ENCODE data around the gene CERS5.

CERS5 gene

GRCh38 chr12:50081096-50081808, 85.9 kb downstream of the CERS5 start:
- H3K4me3 ChIP-seq (ENCODE audit: low read depth in 1 of 2, low read length in 1 of 2): no peak overlapping the region
- TF ChIP-seq CTCF (IDR thresholded peaks at IDR 0.05): no peak
- no peak overlapping the region for H3K27ac ChIP-seq
- no peaks in the 10 kb centered on the region for H3K36me3 ChIP-seq
- H3K4me1 ChIP-seq (ENCODE audit: control insufficient read depth in 1 of 2, insufficient read depth in 1 of 2, low read depth in 1 of 2, low read length in 1 of 2): peaks cover 13 to 14% of the 10 kb centered on the region in 2 experiments
- H3K9me3 ChIP-seq: no peaks in the 10 kb centered on the region
- H3K27me3 ChIP-seq: peaks cover 26% of the 10 kb centered on the region

GRCh38 chr12:50079771-50080170, 87.4 kb downstream of the CERS5 start:
- no peak overlapping the region for H3K4me3 ChIP-seq (ENCODE audit: low read depth in 1 of 2, low read length in 1 of 2)
- H3K4me1 ChIP-seq (ENCODE audit: control insufficient read depth in 1 of 2, insufficient read depth in 1 of 2, low read depth in 1 of 2, low read length in 1 of 2): peaks cover 5% of the 10 kb centered on the region in 2 experiments
- no peak overlapping the region for H3K27ac ChIP-seq
- no peak for TF ChIP-seq CTCF (IDR thresholded peaks at IDR 0.05)
- H3K9me3 ChIP-seq: no peaks in the 10 kb centered on the region
- peaks cover 26% of the 10 kb centered on the region for H3K27me3 ChIP-seq
- no peaks in the 10 kb centered on the region for H3K36me3 ChIP-seq

All from neutrophil (primary cell).